Motor neuron (in vitro differentiated cells): ENCODE measurements around the gene VN1R2. TPM values are rescaled to one million over a fixed set of nuclear protein-coding genes. Genes with fewer than 3 reads are reported as not detected.
"Not testable (repeated sequence)": the region's sequence is repeated elsewhere in the genome, so short reads cannot be mapped to it uniquely, and the experiment has no call there.

Experiments used
- ATAC-seq, 8 experiments: fragments of 200-7000 bp; cut with Tn5 transposase; replicated peaks in 6 of 8; 2 replicates each; pipeline ENCODE4 v1.8.0; 2021; ENCODE audit warnings: mild to moderate bottlenecking in 8 of 8, moderate library complexity in 8 of 8
- H3K27ac ChIP-seq, 2 donors: fragments of 250-450 bp; sonication (Bioruptor Pico); 2 replicates each; pipeline ENCODE4 v1.9.0; 2021; ENCODE audit warnings: antibody characterized with exemption in 2 of 2, mild to moderate bottlenecking in 2 of 2, moderate library complexity in 1 of 2
- H3K4me1 ChIP-seq, 2 donors: fragments of 250-450 bp; sonication (Bioruptor Pico); replicated peaks in 1 of 2; 2 replicates each; pipeline ENCODE4 v1.6.1; 2021; ENCODE audit warnings: antibody characterized with exemption in 2 of 2, mild to moderate bottlenecking in 2 of 2, moderate library complexity in 1 of 2
- H3K4me3 ChIP-seq, 5 donors: fragments of 250-450 bp; sonication (Bioruptor Pico); 2 replicates each; pipeline ENCODE4 v1.9.0; 2021; ENCODE audit warnings: antibody characterized with exemption in 5 of 5, mild to moderate bottlenecking in 5 of 5, moderate library complexity in 4 of 5
- WGBS, 10 experiments: fragments of 450-650 bp; shearing (Covaris generic); methylation state at CpG; one replicate each; pipeline ENCODE4 v1.0.0; 2022; 5-methylcytosine and 5-hydroxymethylcytosine counted together
- in situ Hi-C, 9 experiments: fragments of 400-800 bp; cut with MboI; loops; one replicate each; pipeline ENCODE4 v1.15.0; 2021; ENCODE audit warnings: low sequenced_read_pairs in 9 of 9, low pct_unique_long_range_greater_than_20kb in 2 of 9; ENCODE audit not compliant: unreplicated experiment in 9 of 9
- total RNA-seq, 8 experiments: library from RNA; unstranded; fragments of 300-600 nt; gene quantifications; 2 replicates each; pipeline versions ENCODE4 v1.2.3 to v1.2.4, GENCODE V29; 2022

Gene VN1R2
- total RNA-seq, 8 experiments from 2014 or later: 0.29 TPM; not detected in 7

- H3K27ac ChIP-seq, H3K4me3 ChIP-seq, in situ Hi-C loops, ATAC-seq, H3K4me1 ChIP-seq: not testable (repeated sequence)
- no CpG with 5 or more reads among the region's 8 CpGs for WGBS, 10 experiments
Observed at GRCh38 chr19:53281947-53282346, 23.9 kb downstream of the VN1R2 start.

- Histone ChIP-seq H3K4me3 (no peak overlapping the region), H3K27ac (no peak overlapping the region), H3K4me1 (no peaks in the 10 kb centered on the region)
- in situ Hi-C loops: no loop called here
- ATAC-seq: no peak
- WGBS, 10 experiments: 0 to 86% (median 72%) methylated on average over 1 to 4 of the region's 4 CpGs; no CpG with 5 or more reads in 1 of the 10 experiments
Observed at GRCh38 chr19:53285087-53285486, 27.0 kb downstream of the VN1R2 start.

- H3K4me3 ChIP-seq: no peak overlapping the region
- in situ Hi-C loops: no loop called here
- H3K4me1 ChIP-seq: no peaks in the 10 kb centered on the region
- H3K27ac ChIP-seq: no peak overlapping the region
- no peak for ATAC-seq
- WGBS, 10 experiments: 40 to 90% (median 82%) methylated on average over 2 to 28 of the region's 47 CpGs
Observed at GRCh38 chr19:53290758-53291549, 32.9 kb downstream of the VN1R2 start.

- Histone ChIP-seq H3K4me3 (no peak overlapping the region), H3K27ac (peak overlapping the region in 1 of 2 donors; percentile 44), H3K4me1 (no peaks in the 10 kb centered on the region)
- WGBS, 10 experiments: 0 to 93% (median 68%) methylated on average over 2 to 7 of the region's 7 CpGs
- peak in 1 of 8 experiments; percentile 38 for ATAC-seq
- in situ Hi-C loops: no loop called here
Observed at GRCh38 chr19:53294786-53295441, 36.8 kb downstream of the VN1R2 start.

GRCh38 chr19:53301341-53301740 lies 43.2 kb downstream of the VN1R2 start:
- H3K4me3 ChIP-seq, ATAC-seq, H3K27ac ChIP-seq, in situ Hi-C loops, H3K4me1 ChIP-seq: not testable (repeated sequence)
- no CpG with 5 or more reads among the region's 8 CpGs for WGBS, 10 experiments

- H3K27ac ChIP-seq: no peak overlapping the region
- H3K4me3 ChIP-seq: no peak overlapping the region
- 4 to 89% (median 40%) methylated on average over 1 to 18 of the region's 32 CpGs; no CpG with 5 or more reads in 4 of the 10 experiments for WGBS, 10 experiments
- in situ Hi-C loops: no loop called here
- H3K4me1 ChIP-seq: no peaks in the 10 kb centered on the region
- peak in 3 of 8 experiments; percentile 39 to 86 (median 75) for ATAC-seq
Observed at GRCh38 chr19:53308339-53308811, 50.3 kb downstream of the VN1R2 start.

Other genes with a start within 250 kb of the VN1R2 start
- gene ERVV-1, start 244.4 kb upstream of the VN1R2 start, total RNA-seq: 1 to 10 TPM in 1 of 8 experiments, under 1 TPM in 5, not detected in 2; 0.05 to 1.1 (median 0.43) TPM
- 1 to 10 TPM in 1 of 8 experiments, under 1 TPM in 3, not detected in 4; 0.09 to 3.3 (median 0.16) TPM for gene ERVV-2, start 213.6 kb upstream of the VN1R2 start, total RNA-seq
- 10 to 100 TPM; 22.4 to 72.2 (median 36.3) TPM for gene ZNF160, start 154.9 kb upstream of the VN1R2 start, total RNA-seq
- gene ZNF415, start 125.4 kb upstream of the VN1R2 start, total RNA-seq: 10 to 100 TPM in 5 of 8 experiments, 1 to 10 TPM in 2, not detected in 1; 2.5 to 24.3 (median 15.4) TPM
- 10 to 100 TPM in 2 of 8 experiments, 1 to 10 TPM in 6; 1.5 to 14.4 (median 9.3) TPM for gene ZNF347, start 99.2 kb upstream of the VN1R2 start, total RNA-seq
- gene ZNF665, start 64.9 kb upstream of the VN1R2 start, total RNA-seq: 1 to 10 TPM in 7 of 8 experiments, not detected in 1; 1.7 to 5.2 (median 3.6) TPM
- 10 to 100 TPM in 5 of 8 experiments, 1 to 10 TPM in 2, under 1 TPM in 1; 0.58 to 39.1 (median 14.6) TPM for gene ZNF677, start 3.4 kb upstream of the VN1R2 start, total RNA-seq
- under 1 TPM in 1 of 8 experiments, not detected in 7; 0.31 TPM for gene VN1R4, start 9.4 kb downstream of the VN1R2 start, total RNA-seq
- 1 to 10 TPM; 3.4 to 6.9 (median 5.2) TPM for gene ZNF845, start 75.5 kb downstream of the VN1R2 start, total RNA-seq
- 1 to 10 TPM; 3.2 to 8.7 (median 6.0) TPM for gene ZNF525, start 107.4 kb downstream of the VN1R2 start, total RNA-seq
- gene ZNF765, start 136.9 kb downstream of the VN1R2 start, total RNA-seq: 10 to 100 TPM in 1 of 8 experiments, 1 to 10 TPM in 7; 6.3 to 10.3 (median 7.6) TPM
- gene ZNF761, start 173.7 kb downstream of the VN1R2 start, total RNA-seq: 10 to 100 TPM in 2 of 8 experiments, 1 to 10 TPM in 6; 5.6 to 12.8 (median 9.2) TPM
- gene ZNF813, start 209.4 kb downstream of the VN1R2 start, total RNA-seq: 1 to 10 TPM; 1.6 to 4.9 (median 3.0) TPM